Mesenchymal stem cell (in vitro differentiated cells and primary cell): ENCODE measurements around the gene ADISSP.

ENCODE experiments used
- DNase-seq: peaks from one replicate; pipeline ENCODE4 v3.0.0-alpha.2; 2013
- H2AFZ ChIP-seq: one replicate; pipeline ENCODE4 v1.6.1; 2013; ENCODE audit warnings: low read depth, mild to moderate bottlenecking, control low read depth, inconsistent platforms, low read length, moderate library complexity
- H2AK5ac ChIP-seq: 2 replicates; pipeline ENCODE4 v1.6.1; 2013; ENCODE audit warnings: low read length, moderate library complexity, mild to moderate bottlenecking, inconsistent platforms; ENCODE audit not compliant: severe bottlenecking
- H2BK120ac ChIP-seq: one replicate; pipeline ENCODE4 v1.6.1; 2013; ENCODE audit warnings: low read depth, mild to moderate bottlenecking, inconsistent platforms, low read length, moderate library complexity
- H2BK12ac ChIP-seq, 2 experiments: one replicate each; pipeline ENCODE4 v1.6.1; 2013; ENCODE audit warnings: inconsistent platforms in 2 of 2, low read length in 2 of 2, mild to moderate bottlenecking in 2 of 2, moderate library complexity in 2 of 2, control low read depth in 1 of 2
- H2BK15ac ChIP-seq: one replicate; pipeline ENCODE4 v1.6.1; 2013; ENCODE audit warnings: mild to moderate bottlenecking, low read depth, inconsistent platforms; ENCODE audit not compliant: poor library complexity, severe bottlenecking
- H2BK5ac ChIP-seq: 2 replicates; pipeline ENCODE4 v1.6.1; 2013; ENCODE audit warnings: low read depth, mild to moderate bottlenecking, low read length, control low read depth, inconsistent platforms; ENCODE audit not compliant: poor library complexity, severe bottlenecking
- H3K14ac ChIP-seq, 2 experiments: one replicate each; pipeline ENCODE4 v1.6.1; 2013; ENCODE audit warnings: inconsistent platforms in 2 of 2, low read length in 2 of 2, control low read depth in 1 of 2, mild to moderate bottlenecking in 1 of 2, moderate library complexity in 1 of 2
- H3K18ac ChIP-seq, 2 experiments: one replicate each; pipeline ENCODE4 v1.6.1; 2013; ENCODE audit warnings: inconsistent platforms in 2 of 2, low read length in 2 of 2, control low read depth in 1 of 2, low read depth in 1 of 2, mild to moderate bottlenecking in 1 of 2
- H3K23ac ChIP-seq, 2 experiments: one replicate each; pipeline ENCODE4 v1.6.1; 2013; ENCODE audit warnings: inconsistent platforms in 2 of 2, low read length in 2 of 2, mild to moderate bottlenecking in 2 of 2, moderate library complexity in 2 of 2, control low read depth in 1 of 2
- H3K27ac ChIP-seq: 2 replicates; pipeline ENCODE4 v1.5.1; 2013; ENCODE audit warnings: mild to moderate bottlenecking, moderate library complexity, low read length, control low read depth, inconsistent platforms; ENCODE audit not compliant: poor library complexity, severe bottlenecking
- H3K27me3 ChIP-seq, 2 experiments: 2 replicates each; pipeline versions ENCODE4 v1.6.1 to v1.7.0; 2013; ENCODE audit warnings: low read length in 2 of 2, mild to moderate bottlenecking in 2 of 2, moderate library complexity in 2 of 2, control low read depth in 1 of 2, inconsistent platforms in 1 of 2; ENCODE audit not compliant: control insufficient read depth in 1 of 2, insufficient read depth in 1 of 2
- H3K36me3 ChIP-seq, 2 experiments: 2 replicates each; pipeline versions ENCODE4 v1.6.1 to v1.7.0; 2013; ENCODE audit warnings: low read length in 2 of 2, control low read depth in 1 of 2, inconsistent platforms in 1 of 2, low read depth in 1 of 2, mild to moderate bottlenecking in 1 of 2; ENCODE audit not compliant: insufficient read depth in 2 of 2, control insufficient read depth in 1 of 2
- H3K4ac ChIP-seq, 2 experiments: one replicate each; pipeline ENCODE4 v1.6.1; 2013; ENCODE audit warnings: inconsistent platforms in 2 of 2, low read length in 2 of 2, mild to moderate bottlenecking in 2 of 2, moderate library complexity in 2 of 2, control low read depth in 1 of 2, low read depth in 1 of 2
- H3K4me1 ChIP-seq: 2 replicates; pipeline ENCODE4 v1.6.1; 2013; ENCODE audit warnings: low read depth, low read length, control low read depth; ENCODE audit not compliant: control insufficient read depth, insufficient read depth
- H3K4me2 ChIP-seq: 2 replicates; pipeline ENCODE4 v1.6.1; 2013; ENCODE audit warnings: low read length, mild to moderate bottlenecking, inconsistent platforms; ENCODE audit not compliant: poor library complexity, severe bottlenecking
- H3K4me3 ChIP-seq, 2 experiments: 2 replicates each; pipeline versions ENCODE4 v1.5.1 to v1.7.0; 2013; ENCODE audit warnings: low read length in 2 of 2, mild to moderate bottlenecking in 2 of 2, control low read depth in 1 of 2, low read depth in 1 of 2; ENCODE audit not compliant: insufficient read depth in 1 of 2
- H3K79me1 ChIP-seq: replicated peaks from 2 replicates; pipeline ENCODE4 v1.6.1; 2013; ENCODE audit warnings: mild to moderate bottlenecking, control low read depth, low read length, inconsistent platforms; ENCODE audit not compliant: poor library complexity, severe bottlenecking
- H3K9ac ChIP-seq: 2 replicates; pipeline ENCODE4 v1.7.0; 2013; ENCODE audit warnings: mild to moderate bottlenecking, low read length, moderate library complexity
- H3K9me3 ChIP-seq: 2 replicates; pipeline ENCODE4 v1.7.0; 2013; ENCODE audit warnings: mild to moderate bottlenecking, low read length; ENCODE audit not compliant: control insufficient read depth
- H4K8ac ChIP-seq: one replicate; pipeline ENCODE4 v1.6.1; 2013; ENCODE audit warnings: inconsistent platforms, mild to moderate bottlenecking, low read length, moderate library complexity
- H4K91ac ChIP-seq: one replicate; pipeline ENCODE4 v1.6.1; 2013; ENCODE audit warnings: mild to moderate bottlenecking, low read length, inconsistent platforms
- WGBS: methylation state at CpG from one replicate; pipeline ENCODE4 v1.1.7; 2013; ENCODE audit warnings: mixed read lengths; 5-methylcytosine and 5-hydroxymethylcytosine counted together

ADISSP gene

DNA sequence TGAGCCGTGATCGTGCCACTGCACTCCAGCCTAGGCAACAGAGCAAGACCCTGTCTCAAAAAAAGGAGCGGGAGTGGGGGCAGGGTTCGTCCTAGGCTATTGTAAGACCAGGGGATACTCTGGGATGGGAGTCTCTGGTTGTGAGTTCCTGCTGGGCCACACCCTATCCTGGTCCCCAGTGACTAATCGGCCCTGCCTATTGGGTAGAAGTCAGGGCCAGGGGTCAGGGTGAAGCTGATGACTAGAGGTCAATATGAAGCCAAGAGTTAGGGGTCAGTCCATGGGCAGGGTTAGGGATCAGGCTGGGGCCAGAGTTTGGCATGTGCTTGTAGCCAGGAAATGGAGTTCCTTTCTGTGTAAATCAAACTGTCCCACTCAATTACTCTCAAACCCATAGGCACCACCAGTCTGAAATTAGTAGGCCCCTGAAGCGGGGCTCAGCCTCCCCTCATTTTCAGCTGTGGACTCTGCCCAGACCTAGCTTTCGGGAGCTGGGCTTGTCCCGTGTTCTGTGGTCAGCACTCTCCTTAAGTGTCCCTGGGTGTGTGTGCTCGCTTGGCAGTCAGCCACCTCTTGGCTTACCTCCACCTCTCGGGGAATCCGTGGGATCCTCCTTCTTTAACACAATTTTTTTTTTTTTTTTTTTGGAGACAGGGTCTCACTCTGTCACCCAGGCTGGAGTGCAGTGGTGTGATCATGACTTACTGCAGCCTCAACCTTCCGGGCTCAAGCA, 33.3 kb downstream of the ADISSP start:
- Histone ChIP-seq H2AFZ (no peak overlapping the region), H4K91ac (no peak overlapping the region), H3K4me1 (peaks cover 6% of the 10 kb centered on the region), H3K27me3 (peaks cover 36 to 55% of the 10 kb centered on the region in 2 experiments), H4K8ac (no peak overlapping the region), H3K79me1 (no peaks in the 10 kb centered on the region), H3K14ac (no peak overlapping the region), H3K18ac (no peak overlapping the region), H2BK120ac (no peak overlapping the region), H2BK12ac (no peak overlapping the region), H3K27ac (no peak overlapping the region), H3K23ac (no peak overlapping the region), H3K9me3 (no peaks in the 10 kb centered on the region), H2BK15ac (no peak overlapping the region), H2AK5ac (no peak overlapping the region), H3K4me2 (no peak overlapping the region), H3K4ac (no peak overlapping the region), H3K36me3 (no peaks in the 10 kb centered on the region), H2BK5ac (no peak overlapping the region), H3K9ac (no peak overlapping the region), H3K4me3 (no peak overlapping the region)
- 77% methylated on average over 12 of the region's 12 CpGs for WGBS
- DNase-seq, result no peak

DNA sequence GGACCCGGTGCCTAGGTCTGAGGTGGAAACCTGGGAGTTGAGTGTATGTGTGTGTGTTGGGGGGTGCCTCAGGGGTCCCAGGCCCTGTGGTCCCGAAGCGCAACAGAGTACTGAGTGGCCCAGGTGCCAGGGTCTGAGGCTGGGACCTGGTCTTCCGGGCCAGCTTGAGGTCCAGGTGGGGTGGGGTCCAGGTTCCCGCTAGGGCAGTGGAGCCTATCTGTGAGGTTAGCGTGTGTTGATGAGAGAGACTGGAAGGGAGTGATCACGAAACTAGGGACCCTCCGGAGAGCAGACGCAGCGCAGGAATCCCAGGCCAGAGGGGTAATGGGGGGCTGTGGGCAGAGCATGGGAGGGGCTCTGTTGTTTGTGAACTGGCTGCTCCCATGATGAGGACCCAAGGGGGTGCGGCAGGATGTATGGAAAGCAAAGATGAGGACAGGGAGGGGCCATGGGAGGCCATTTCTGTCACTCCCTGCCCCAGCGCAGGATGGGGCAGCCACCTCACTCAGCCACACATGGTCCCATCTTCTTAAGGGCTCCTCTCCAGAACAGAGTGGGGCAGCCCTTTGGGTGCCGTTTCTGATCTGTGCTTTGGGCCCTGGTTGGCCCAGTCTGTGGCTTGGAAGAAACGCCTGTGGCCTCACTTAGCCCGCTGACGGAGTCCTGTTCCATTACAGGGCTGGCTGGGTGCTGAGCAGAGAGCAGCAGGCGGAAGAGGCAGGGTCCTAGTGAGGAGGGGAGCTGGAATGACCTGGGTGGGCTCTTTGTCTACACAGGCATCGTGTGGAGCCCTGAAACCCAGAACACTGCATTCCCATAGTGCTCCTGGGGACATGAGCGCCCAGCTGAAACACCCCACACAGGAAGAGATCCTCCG, 34.2 kb downstream of the ADISSP start:
- Histone ChIP-seq H3K4me2 (no peak overlapping the region), H2BK12ac (peak overlapping the region in 1 of 2 experiments; percentile 56), H3K27ac (no peak overlapping the region), H3K27me3 (peaks cover 32 to 58% of the 10 kb centered on the region in 2 experiments), H3K18ac (no peak overlapping the region), H2AFZ (no peak overlapping the region), H3K36me3 (no peaks in the 10 kb centered on the region), H3K9ac (peak overlapping the region; percentile 63), H2BK15ac (no peak overlapping the region), H3K23ac (no peak overlapping the region), H3K9me3 (no peaks in the 10 kb centered on the region), H2AK5ac (no peak overlapping the region), H3K14ac (no peak overlapping the region), H3K4ac (no peak overlapping the region), H4K91ac (no peak overlapping the region), H3K79me1 (no peaks in the 10 kb centered on the region), H3K4me3 (peak overlapping the region in 1 of 2 experiments; percentile 47), H3K4me1 (peaks cover 6% of the 10 kb centered on the region), H2BK120ac (no peak overlapping the region), H2BK5ac (no peak overlapping the region), H4K8ac (no peak overlapping the region)
- no peak for DNase-seq
- 95% methylated on average over 19 of the region's 20 CpGs for WGBS

DNA sequence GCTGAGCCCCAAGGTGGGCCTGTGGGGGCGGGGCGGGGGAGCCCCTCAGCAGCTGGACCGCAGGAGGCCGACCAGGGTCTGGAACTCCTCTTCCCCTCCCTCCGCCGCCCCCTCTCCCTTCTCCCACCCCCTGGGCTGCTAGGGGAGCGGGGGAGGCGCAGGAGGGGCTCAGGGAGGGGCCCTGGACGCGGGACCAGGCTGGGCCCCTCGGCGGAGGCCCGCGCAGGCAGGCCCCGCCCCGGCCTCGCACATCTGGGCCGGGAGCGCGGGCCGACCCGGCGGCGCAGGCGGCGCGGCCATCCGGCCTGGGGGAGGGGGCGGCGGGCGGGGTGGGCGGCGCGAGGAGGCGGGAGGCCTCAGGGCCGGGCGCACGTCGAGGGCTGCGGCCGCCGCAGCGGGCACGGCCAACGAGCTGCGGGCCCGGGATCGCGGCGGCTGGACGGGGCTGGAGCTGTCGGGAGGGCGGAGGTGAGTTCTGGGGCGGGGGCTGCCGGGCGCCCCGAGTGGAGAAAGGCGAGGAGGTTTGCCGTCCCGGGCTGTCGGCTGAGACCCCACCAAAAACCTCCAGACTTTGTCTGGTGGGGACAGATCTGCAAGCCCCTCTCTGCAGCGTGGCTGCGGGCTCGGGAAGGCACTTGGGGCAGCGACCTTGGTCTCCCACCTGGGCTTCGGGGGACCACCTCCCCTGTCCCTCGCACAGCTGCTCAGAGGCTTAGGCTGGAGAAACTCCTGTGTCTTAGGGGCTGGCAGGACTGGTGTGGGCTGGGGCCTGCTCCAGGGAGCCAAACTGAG, 35.0 kb downstream of the ADISSP start, which contains the start of gene HSPA12B:
TSS of gene HSPA12B (plus strand) at position 359 of the 792 bp plus-strand sequence. CDS start 5,990 bp downstream, outside the sequence.
- 13% methylated on average over 55 of the region's 67 CpGs for WGBS
- H3K4me3 ChIP-seq, result peak within 1 kb of the TSS in 1 of 2 experiments; percentile 47

More for the DNA sequence above, 35.0 kb downstream of the ADISSP start, which contains the start of gene HSPA12B:
- peak within 1 kb of the TSS; percentile 63 for H3K9ac ChIP-seq
- H3K27me3 ChIP-seq, result peaks cover 32 to 66% of the 10 kb centered on the region in 2 experiments
- peak within 1 kb of the TSS; percentile 21 to 56 for H2BK12ac ChIP-seq
- no peak within 1 kb of the TSS for H2BK5ac ChIP-seq
- H2BK15ac ChIP-seq, result peak within 1 kb of the TSS; percentile 49
- peak within 1 kb of the TSS in 1 of 2 experiments; percentile 28 for H3K14ac ChIP-seq
- peaks cover 6% of the 10 kb centered on the region for H3K4me1 ChIP-seq
- no peak within 1 kb of the TSS for H2BK120ac ChIP-seq
- no peak within 1 kb of the TSS for H4K91ac ChIP-seq
- no peak within 1 kb of the TSS for H3K27ac ChIP-seq
- peak within 1 kb of the TSS in 1 of 2 experiments; percentile 23 for H3K18ac ChIP-seq
- H3K23ac ChIP-seq, result no peak within 1 kb of the TSS
- no peak within 1 kb of the TSS for H3K4ac ChIP-seq
- no peaks in the 10 kb centered on the region for H3K79me1 ChIP-seq
- no peak within 1 kb of the TSS for H2AK5ac ChIP-seq
- H2AFZ ChIP-seq, result no peak within 1 kb of the TSS
- H3K9me3 ChIP-seq, result no peaks in the 10 kb centered on the region
- H4K8ac ChIP-seq, result no peak within 1 kb of the TSS
- DNase-seq, result no peak
- H3K36me3 ChIP-seq, result no peaks in the 10 kb centered on the region
- no peak within 1 kb of the TSS for H3K4me2 ChIP-seq
